Natural killer cell (primary cell): Measurements from ENCODE around the gene TTLL4. TPM values are rescaled to one million over a fixed set of nuclear protein-coding genes. Genes with fewer than 3 reads are reported as not detected.

ENCODE experiments used
- ATAC-seq, 3 donors: fragments of 150-1000 bp in 2 of 3; fragments of 200-7000 bp in 1 of 3; cut with Tn5 transposase; 1 replicate in 1 of 3; 2 replicates in 2 of 3; pipeline ENCODE4 v1.10.0; 2021; ENCODE audit warnings: mild to moderate bottlenecking in 2 of 3, moderate library complexity in 2 of 3
- DNase-seq, 2 donors: peaks; one replicate each; pipeline versions ENCODE4 v3.0.0 to v3.0.0-alpha.2; 2013 to 2021; ENCODE audit warnings: mixed read lengths in 1 of 2
- H3K27ac ChIP-seq: one replicate; pipeline ENCODE4 v1.5.1; 2013; ENCODE audit warnings: mild to moderate bottlenecking, low read length
- H3K27me3 ChIP-seq: one replicate; pipeline ENCODE4 v1.6.1; 2013; ENCODE audit warnings: low read length; ENCODE audit not compliant: control insufficient read depth, insufficient read depth
- H3K36me3 ChIP-seq: one replicate; pipeline ENCODE4 v1.6.1; 2013; ENCODE audit warnings: low read length; ENCODE audit not compliant: control insufficient read depth, insufficient read depth
- H3K4me1 ChIP-seq: one replicate; pipeline ENCODE4 v1.6.1; 2013; ENCODE audit warnings: low read length; ENCODE audit not compliant: control insufficient read depth, insufficient read depth
- H3K4me3 ChIP-seq: one replicate; pipeline ENCODE4 v1.5.1; 2013; ENCODE audit warnings: low read length
- H3K9me3 ChIP-seq: one replicate; pipeline ENCODE4 v1.6.1; 2013; ENCODE audit warnings: low read length; ENCODE audit not compliant: control insufficient read depth, insufficient read depth
- H3K27ac Mint-ChIP-seq, 2 donors: one replicate each; pipeline ENCODE4 v1.8.0; 2022; ENCODE audit warnings: mild to moderate bottlenecking in 2 of 2, mixed read lengths in 2 of 2, moderate library complexity in 1 of 2
- H3K27me3 Mint-ChIP-seq, 2 donors: one replicate each; pipeline ENCODE4 v1.8.0; 2022; ENCODE audit warnings: low read depth in 2 of 2, mixed read lengths in 2 of 2
- H3K36me3 Mint-ChIP-seq: one replicate; pipeline ENCODE4 v1.8.0; 2022; ENCODE audit warnings: mixed read lengths
- H3K4me1 Mint-ChIP-seq, 2 donors: one replicate each; pipeline ENCODE4 v1.8.0; 2022; ENCODE audit warnings: mixed read lengths in 2 of 2
- H3K4me3 Mint-ChIP-seq: one replicate; pipeline ENCODE4 v1.8.0; 2022; ENCODE audit warnings: mild to moderate bottlenecking, moderate library complexity, mixed read lengths
- H3K9me3 Mint-ChIP-seq, 2 donors: one replicate each; pipeline ENCODE4 v1.8.0; 2022; ENCODE audit warnings: mixed read lengths in 2 of 2
- CTCF ChIP-seq: fragments of 200-600 bp; IDR thresholded peaks from one replicate; pipeline ENCODE4 v1.8.0; 2022; ENCODE audit warnings: antibody characterized with exemption
- WGBS: methylation state at CpG from one replicate; pipeline ENCODE4 v1.1.7; 2013; ENCODE audit warnings: missing lambda C conversion rate; ENCODE audit not compliant: insufficient coverage; 5-methylcytosine and 5-hydroxymethylcytosine counted together
- intact Hi-C: fragments of 100-400 bp; cut with micrococcal nuclease; formaldehyde crosslinking; loops from one replicate; pipeline ENCODE4 v1.14.2; 2022
- total RNA-seq, 4 donors: library from RNA; stranded (reverse); fragments of 120-200 nt in 1 of 4; gene quantifications; one replicate each; pipeline versions ENCODE4 v1.2.3 to v1.2.4, GENCODE V29; 2013 to 2022

Gene TTLL4
- total RNA-seq, 3 donors from 2014 or later (not counting 1 experiment from before 2014, with no cell fraction given), result 20.2 to 25.5 (median 22.8) TPM

- H3K27me3 ChIP-seq, result no peaks in the 10 kb centered on the region
- DNase-seq, result no peak
- no peak overlapping the region for H3K4me3 ChIP-seq
- peaks cover 5% of the 10 kb centered on the region for H3K4me1 ChIP-seq
- intact Hi-C loops, result no loop called here
- H3K36me3 Mint-ChIP-seq, result no peaks in the 10 kb centered on the region
- H3K4me3 Mint-ChIP-seq, result no peak overlapping the region
- peaks cover 49% of the 10 kb centered on the region for H3K36me3 ChIP-seq
- no peak for TF ChIP-seq CTCF
- H3K27me3 Mint-ChIP-seq, result no peaks in the 10 kb centered on the region
- peaks cover 0 to 6% of the 10 kb centered on the region in 2 donors for H3K4me1 Mint-ChIP-seq
- no peaks in the 10 kb centered on the region for H3K9me3 ChIP-seq
- H3K27ac Mint-ChIP-seq, result peak overlapping the region in 1 of 2 donors; percentile 73
- H3K27ac ChIP-seq, result no peak overlapping the region
- 98% methylated on average over 10 of the region's 10 CpGs for WGBS
- H3K9me3 Mint-ChIP-seq, result no peaks in the 10 kb centered on the region
- no peak for ATAC-seq
Observed at GRCh38 chr2:218745559-218746469, 35.2 kb downstream of the TTLL4 start.

- no CpG with 5 or more reads among the region's 1 CpG for WGBS
- no peak overlapping the region for H3K4me3 Mint-ChIP-seq
- no peaks in the 10 kb centered on the region for H3K9me3 Mint-ChIP-seq
- H3K36me3 ChIP-seq, result peaks cover 45% of the 10 kb centered on the region
- no peaks in the 10 kb centered on the region for H3K36me3 Mint-ChIP-seq
- H3K27ac Mint-ChIP-seq, result no peak overlapping the region
- ATAC-seq (no peak), DNase-seq (no peak)
- peaks cover 0 to 6% of the 10 kb centered on the region in 2 donors for H3K4me1 Mint-ChIP-seq
- H3K4me3 ChIP-seq, result no peak overlapping the region
- intact Hi-C loops, result no loop called here
- H3K27me3 ChIP-seq, result no peaks in the 10 kb centered on the region
- no peaks in the 10 kb centered on the region for H3K9me3 ChIP-seq
- H3K27ac ChIP-seq, result no peak overlapping the region
- peaks cover 5% of the 10 kb centered on the region for H3K4me1 ChIP-seq
- no peak for TF ChIP-seq CTCF
- H3K27me3 Mint-ChIP-seq, result no peaks in the 10 kb centered on the region
Observed at GRCh38 chr2:218746470-218746795, 35.8 kb downstream of the TTLL4 start.

- Mint-ChIP-seq H3K4me3 (no peak overlapping the region), H3K27ac (no peak overlapping the region), H3K4me1 (peaks cover 0 to 6% of the 10 kb centered on the region in 2 donors), H3K36me3 (no peaks in the 10 kb centered on the region), H3K27me3 (no peaks in the 10 kb centered on the region), H3K9me3 (no peaks in the 10 kb centered on the region)
- H3K9me3 ChIP-seq, result no peaks in the 10 kb centered on the region
- intact Hi-C loops, result no loop called here
- DNase-seq, result no peak
- H3K4me1 ChIP-seq, result peaks cover 5% of the 10 kb centered on the region
- H3K4me3 ChIP-seq, result no peak overlapping the region
- peaks cover 42% of the 10 kb centered on the region for H3K36me3 ChIP-seq
- over 99% methylated on average over 10 of the region's 10 CpGs for WGBS
- ATAC-seq, result no peak
- no peak for TF ChIP-seq CTCF
- no peak overlapping the region for H3K27ac ChIP-seq
- no peaks in the 10 kb centered on the region for H3K27me3 ChIP-seq
Observed at GRCh38 chr2:218746960-218747359, 36.3 kb downstream of the TTLL4 start.
